ENCODE data around the gene UCP3.
"Not testable (repeated sequence)": the region's sequence is repeated elsewhere in the genome, so short reads cannot be mapped to it uniquely, and the experiment has no call there.

The UCP3 gene

GRCh38 chr11:73999581-74000306, 9.1 kb downstream of the UCP3 start:
- DNase-seq, result no peak

GRCh38 chr11:73998846-73999575, 9.9 kb downstream of the UCP3 start:
- no peak for DNase-seq

DNA sequence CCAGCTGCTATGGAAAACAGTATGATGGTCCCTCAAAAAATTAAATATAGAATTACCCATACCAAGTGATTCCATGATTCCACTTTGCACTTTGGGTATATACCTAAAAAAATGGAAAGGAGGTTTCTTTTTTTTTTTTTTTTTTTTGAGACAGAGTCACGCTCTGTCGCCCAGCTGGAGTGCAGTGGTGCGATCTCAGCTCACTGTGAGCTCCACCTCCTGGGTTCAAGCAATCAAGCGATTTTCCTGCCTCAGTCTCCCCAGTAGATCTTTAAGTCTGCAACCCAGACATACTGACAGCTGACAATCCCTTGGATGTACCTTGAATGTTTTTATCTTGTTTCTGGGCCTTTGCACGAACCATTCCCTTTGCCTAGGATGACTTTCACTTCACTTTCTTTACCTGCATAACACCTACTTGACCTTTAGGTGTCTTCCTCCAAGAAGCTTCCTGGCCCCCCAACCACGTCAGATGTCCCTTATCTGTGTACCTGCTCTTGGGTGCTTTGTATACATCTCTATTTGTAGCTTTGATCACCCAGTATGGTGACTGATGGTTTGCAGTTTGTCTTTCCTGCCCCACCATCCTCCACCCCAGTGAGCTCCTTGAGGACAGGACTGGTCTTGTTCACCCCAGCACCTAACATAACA, 11.6 kb downstream of the UCP3 start:
- no peak for DNase-seq

DNA sequence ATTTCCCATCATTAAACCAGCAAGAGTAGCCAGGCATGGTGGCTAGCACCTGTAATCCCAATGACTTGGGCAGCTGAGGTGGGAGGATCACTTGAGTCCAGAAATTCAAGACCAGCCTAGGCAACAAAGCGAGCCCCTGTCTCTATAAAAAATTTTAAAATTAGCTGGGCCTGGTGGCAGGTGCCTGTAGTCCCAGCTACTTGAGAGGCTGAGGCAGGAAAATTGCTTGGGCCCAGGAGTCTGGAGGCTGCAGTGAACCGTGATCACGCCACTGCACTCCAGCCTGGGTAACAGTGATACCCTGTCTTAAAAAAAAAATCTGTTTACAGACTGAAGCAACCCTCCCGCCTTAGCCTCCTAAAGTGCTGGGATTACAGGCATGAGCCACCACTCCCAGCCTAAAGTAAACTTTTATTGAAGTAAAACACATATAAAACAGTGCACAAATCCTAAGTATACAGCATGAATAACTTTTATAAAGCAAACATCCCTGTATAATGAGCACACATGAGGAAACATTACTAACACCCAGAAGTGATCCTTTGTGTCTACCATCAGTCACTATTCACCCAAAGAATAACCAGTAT, 12.6 kb downstream of the UCP3 start:
- DNase-seq, result no peak

GRCh38 chr11:73995731-73996130, 13.2 kb downstream of the UCP3 start:
- no peak for DNase-seq

- DNase-seq, result no peak
Observed at GRCh38 chr11:73995247-73995646, 13.6 kb downstream of the UCP3 start.

- DNase-seq, result no peak
Observed at GRCh38 chr11:73991471-73992006, 17.3 kb downstream of the UCP3 start.

DNA sequence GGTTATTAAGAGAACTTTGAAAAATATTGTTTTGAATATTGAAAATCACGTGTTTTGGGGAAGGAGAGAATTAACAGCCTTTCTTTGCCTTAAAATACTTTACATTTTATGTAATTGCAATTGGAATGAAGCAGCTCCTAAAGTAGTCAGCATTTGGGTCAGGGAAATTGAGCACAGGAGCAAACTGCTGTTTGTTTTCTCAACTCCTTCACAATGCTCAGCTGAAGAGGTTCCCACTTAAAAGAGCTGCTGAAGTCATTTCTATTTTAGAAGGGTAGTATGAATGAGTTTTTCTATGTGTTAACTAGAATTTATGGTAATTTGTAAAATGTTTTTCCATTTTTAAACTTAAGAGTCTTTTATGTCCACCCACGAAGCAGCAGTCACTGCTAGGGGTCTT, 18.2 kb downstream of the UCP3 start:
- no peak for DNase-seq

GRCh38 chr11:73989156-73989555, 19.7 kb downstream of the UCP3 start:
- DNase-seq, result no peak

DNA sequence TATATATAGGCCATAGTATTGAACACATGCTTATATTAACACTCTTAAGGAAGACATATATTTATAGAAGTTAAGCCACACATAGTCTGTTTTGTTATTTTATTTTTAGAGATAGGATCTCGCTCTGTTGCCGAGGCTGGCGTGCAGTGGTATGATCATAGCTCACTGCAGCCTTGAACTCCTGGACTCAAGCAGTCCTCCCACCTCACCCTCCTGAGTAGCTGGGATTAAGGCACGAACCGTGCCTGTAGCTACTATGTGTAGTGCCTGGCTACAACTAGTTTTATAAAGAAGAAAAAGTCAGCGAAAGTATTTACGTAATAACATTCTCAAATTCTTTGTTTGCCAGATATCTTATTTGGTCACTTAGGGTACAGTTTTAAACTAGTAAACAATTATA, 20.7 kb downstream of the UCP3 start:
- DNase-seq, result no peak

GRCh38 chr11:73985661-73986060, 23.2 kb downstream of the UCP3 start:
- not testable (repeated sequence) for DNase-seq

GRCh38 chr11:73983741-73984538, 24.9 kb downstream of the UCP3 start:
- no peak for DNase-seq

DNA sequence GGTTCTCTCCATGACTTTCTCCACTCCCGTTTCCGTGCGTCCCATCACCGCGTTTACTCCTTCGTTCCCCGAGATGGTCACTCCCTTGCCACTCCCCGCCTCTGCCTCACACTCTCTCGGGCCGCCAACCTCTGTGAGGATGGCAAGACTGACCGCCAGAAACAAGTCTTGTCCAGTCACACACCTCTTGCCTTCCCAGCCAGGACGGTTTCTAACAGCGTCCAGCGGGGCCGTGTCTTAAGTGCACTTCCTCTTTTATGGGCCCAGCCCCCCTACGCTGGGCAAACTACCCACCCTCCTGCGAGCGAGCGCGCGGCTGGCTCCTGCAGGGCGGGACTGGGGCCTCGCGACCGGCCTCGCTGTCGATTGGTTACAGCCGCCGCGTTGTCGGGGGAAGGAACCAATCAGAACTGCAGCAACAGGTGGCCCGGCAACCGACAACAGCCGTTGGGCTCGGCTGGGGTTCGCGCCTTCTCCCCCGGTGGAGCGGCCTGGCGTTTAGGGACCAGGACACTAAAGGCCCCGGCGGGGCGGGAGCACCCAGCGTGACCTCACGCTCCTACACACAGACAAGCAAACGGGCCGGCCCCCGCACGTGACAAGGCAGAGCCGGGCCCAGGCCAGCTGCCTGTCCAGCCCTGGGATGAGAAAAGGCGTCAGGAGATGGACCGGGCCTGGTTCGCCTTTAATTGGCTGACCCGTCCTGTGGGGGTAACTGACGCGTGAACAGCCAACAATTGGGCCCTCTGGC, 25.7 kb downstream of the UCP3 start:
- peak; percentile 91 for DNase-seq

DNA sequence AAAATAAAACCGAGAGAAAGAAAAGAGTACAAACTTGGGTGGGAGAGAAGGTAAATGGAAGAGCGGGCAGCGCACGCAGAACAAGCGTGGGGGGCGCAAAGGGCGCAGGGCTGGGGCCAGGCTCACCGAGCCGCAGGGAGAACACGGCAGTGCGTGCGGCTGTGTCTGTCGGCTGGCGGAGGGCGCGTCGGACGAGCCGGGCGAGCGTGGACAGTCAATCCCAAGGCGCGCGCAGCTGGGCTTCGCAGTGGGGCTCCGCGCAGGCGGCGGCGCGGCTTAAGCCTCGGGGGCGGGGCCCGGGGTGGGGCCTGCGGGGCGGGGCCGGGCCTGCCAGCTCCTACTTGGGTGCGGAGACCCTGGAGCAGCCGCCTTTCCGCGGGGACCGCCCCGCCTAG, 26.3 kb downstream of the UCP3 start, which contains the start of gene UCP2:
Gene UCP2 (minus strand): TSS at position 249 of the 395 bp plus-strand sequence. CDS start 4,465 bp downstream, outside the sequence.
- DNase-seq, result peak; percentile 85

DNA sequence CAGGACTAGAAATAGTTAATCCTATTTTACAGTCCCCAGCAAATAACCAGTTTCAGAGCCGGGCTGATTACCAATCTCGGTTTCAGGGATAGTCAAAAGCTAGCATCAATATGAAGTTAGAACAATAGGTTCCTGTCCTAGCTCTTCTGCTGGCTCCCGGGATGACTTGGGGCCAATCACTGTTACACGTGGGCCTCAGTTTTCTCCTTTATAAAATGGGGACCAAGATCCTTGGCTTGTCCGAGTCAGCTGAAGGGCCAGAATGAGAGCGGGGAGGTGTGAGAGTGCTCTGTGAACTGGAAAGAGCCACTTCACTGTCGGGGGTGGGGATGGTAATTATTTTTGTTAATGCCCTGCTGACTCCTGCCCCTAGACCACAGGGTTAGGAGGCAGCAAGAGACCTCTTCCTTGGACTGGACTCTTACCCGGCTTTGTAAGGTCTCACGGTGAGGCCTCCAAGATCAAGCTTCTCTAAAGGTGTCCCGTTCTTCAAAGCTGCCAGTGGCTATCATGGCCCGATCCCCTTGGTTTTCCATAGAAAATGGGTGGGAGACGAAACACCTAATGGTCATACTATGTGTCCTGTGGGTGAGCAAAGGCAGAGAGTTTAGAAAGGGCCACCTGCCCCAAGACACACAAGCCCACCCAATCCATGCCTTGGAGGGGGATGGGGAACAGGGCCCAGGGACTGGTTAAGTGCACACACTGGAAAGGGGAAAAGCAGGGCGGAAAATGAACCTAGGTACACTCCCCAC, 27.7 kb downstream of the UCP3 start:
- no peak for DNase-seq

GRCh38 chr11:73980001-73980961, 28.6 kb downstream of the UCP3 start:
- peak; percentile 81 for DNase-seq

DNA sequence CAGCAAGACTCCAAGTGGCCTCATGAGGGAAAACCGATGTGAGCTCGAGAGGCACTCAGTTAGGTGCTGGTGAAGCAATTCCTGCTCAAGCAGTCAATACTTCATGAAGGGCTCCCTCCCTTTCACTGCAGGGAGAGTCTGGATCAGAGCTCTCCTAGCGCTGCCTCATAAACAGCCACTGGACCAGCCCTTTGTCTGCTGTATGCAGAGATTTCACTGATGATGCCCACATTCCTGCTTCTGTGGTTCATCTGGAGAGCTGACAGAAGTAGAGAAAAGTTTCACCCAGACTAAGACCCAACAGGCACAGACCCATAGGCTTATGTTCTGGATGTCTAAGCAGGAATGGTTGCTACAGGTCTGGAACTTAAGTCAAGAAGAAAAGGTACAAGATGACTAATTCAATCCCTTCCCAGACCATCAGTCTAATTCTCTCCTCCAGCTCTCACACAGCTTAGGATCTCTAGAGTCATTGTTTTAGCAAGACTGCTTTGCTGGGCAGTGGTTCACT, 30.3 kb downstream of the UCP3 start:
- DNase-seq, result no peak

DNA sequence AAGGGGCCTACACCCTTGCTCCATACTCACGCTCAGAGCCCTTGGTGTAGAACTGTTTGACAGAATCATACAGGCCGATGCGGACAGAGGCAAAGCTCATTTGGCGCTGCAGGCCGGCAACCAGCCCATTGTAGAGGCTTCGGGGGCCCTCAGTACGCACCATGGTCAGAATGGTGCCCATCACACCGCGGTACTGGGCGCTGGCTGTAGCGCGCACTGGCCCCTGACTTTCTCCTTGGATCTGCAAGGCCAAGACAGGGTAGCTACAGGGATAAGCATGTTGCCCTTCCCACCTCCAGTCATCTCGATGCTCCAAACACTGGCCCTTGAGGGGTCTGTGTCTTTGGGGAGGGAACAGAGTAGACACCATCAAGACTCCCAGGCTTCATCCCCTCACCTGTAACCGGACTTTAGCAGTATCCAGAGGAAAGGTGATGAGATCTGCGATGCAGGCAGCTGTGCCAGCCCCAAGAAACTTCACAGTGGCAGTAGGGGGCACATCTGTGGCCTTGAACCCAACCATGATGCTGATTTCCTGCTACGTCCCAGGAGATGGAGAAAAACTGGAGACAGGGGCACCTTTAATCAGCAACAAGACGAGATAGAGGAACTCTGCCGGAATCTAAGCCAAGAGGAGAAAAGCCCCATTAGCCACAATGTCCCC, 30.9 kb downstream of the UCP3 start:
- no peak for DNase-seq
